GM19463 (cell line): ENCODE data around the gene SLCO4A1.

ENCODE experiments used
- ATAC-seq: cut with Tn5 transposase; IDR thresholded peaks from one replicate; pipeline ENCODE4 v1.9.1; 2021; ENCODE audit warnings: mild to moderate bottlenecking, moderate library complexity; ENCODE audit not compliant: unreplicated experiment

Gene SLCO4A1, protein sequence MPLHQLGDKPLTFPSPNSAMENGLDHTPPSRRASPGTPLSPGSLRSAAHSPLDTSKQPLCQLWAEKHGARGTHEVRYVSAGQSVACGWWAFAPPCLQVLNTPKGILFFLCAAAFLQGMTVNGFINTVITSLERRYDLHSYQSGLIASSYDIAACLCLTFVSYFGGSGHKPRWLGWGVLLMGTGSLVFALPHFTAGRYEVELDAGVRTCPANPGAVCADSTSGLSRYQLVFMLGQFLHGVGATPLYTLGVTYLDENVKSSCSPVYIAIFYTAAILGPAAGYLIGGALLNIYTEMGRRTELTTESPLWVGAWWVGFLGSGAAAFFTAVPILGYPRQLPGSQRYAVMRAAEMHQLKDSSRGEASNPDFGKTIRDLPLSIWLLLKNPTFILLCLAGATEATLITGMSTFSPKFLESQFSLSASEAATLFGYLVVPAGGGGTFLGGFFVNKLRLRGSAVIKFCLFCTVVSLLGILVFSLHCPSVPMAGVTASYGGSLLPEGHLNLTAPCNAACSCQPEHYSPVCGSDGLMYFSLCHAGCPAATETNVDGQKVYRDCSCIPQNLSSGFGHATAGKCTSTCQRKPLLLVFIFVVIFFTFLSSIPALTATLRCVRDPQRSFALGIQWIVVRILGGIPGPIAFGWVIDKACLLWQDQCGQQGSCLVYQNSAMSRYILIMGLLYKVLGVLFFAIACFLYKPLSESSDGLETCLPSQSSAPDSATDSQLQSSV

DNA sequence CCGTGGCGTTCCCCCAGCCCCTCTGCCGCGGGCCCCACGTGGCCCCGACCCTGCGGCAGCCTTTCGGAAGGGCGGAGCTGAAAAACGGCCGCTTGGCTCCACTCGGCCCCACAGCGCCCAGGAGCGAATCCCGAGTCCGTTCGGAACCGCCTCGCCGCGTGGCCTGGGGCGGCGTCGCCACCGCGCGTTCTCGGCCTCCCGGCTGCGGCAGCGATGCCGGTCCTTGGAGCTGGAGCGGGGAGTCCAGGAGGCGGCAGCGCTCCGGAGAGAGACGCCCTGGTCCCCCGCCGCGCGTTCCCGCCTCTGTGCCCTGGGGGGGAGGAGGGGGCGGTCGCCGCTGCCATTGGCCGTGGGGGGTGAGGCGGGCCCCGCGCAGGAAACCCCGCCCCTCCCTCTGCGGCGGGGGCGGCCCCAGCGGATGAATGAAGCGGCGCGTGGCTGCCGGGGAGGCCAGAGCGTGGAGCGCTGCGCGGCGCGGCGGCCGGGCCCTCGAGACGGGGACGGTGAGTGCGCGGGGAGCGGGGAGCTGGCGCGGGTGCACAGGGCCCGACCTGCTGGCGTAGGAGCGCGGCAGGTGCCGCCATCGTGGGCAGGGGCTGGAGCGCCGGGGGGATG lies at the start of gene SLCO4A1:
TSS of gene SLCO4A1 (plus strand) at position 453 of the 615 bp plus-strand sequence. CDS start 13,952 bp downstream, outside the sequence.
- ATAC-seq, result peak; percentile 65

- no peak for ATAC-seq
Observed at GRCh38 chr20:62592506-62593177, 49.7 kb upstream of the SLCO4A1 start.

DNA sequence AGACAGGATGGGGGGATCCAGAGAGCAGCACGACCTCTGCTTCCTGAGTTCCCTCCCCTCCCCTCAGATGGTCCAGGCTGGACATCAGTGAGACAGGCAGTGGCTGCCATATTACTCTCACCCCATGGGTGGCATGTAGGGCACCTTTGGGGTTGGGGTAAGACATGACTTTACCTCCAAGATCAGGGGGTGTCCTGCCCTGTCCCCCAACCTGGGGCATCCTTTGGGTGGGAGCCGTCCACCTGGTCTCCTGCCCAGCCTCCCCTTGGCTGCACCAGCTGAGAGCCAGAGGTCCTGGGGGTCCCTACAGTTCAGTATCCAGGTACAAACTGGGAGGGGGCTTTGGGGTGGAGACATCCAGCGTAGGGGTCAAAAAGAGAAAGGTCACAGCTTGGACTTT lies 48.7 kb upstream of the SLCO4A1 start:
- ATAC-seq, result no peak

GRCh38 chr20:62595069-62595468 lies 47.2 kb upstream of the SLCO4A1 start:
- ATAC-seq, result no peak

- no peak for ATAC-seq
Observed at GRCh38 chr20:62595491-62595890, 46.8 kb upstream of the SLCO4A1 start.

- ATAC-seq, result no peak
Observed at GRCh38 chr20:62596486-62596885, 45.8 kb upstream of the SLCO4A1 start.

DNA sequence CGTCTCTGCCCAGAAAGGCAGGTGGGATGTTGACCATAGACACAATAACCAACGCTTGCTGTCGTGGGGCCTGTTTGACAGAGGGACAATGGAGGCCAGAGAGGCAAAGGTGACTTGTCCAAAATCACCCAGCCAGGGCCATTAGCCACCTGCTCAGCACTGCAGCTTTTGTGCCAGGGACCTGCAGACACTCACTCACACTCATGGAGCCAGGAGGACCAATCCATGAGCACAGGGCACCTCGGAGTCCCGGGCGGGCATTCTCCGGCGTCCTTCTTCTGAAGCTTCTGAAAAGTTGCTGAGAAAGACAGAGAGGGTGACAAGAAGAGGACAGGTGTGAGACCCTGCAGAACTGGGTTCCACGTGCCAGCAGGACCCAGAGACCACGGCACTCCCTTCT lies 45.4 kb upstream of the SLCO4A1 start:
- ATAC-seq, result no peak

GRCh38 chr20:62597416-62598115 lies 44.7 kb upstream of the SLCO4A1 start:
- no peak for ATAC-seq

DNA sequence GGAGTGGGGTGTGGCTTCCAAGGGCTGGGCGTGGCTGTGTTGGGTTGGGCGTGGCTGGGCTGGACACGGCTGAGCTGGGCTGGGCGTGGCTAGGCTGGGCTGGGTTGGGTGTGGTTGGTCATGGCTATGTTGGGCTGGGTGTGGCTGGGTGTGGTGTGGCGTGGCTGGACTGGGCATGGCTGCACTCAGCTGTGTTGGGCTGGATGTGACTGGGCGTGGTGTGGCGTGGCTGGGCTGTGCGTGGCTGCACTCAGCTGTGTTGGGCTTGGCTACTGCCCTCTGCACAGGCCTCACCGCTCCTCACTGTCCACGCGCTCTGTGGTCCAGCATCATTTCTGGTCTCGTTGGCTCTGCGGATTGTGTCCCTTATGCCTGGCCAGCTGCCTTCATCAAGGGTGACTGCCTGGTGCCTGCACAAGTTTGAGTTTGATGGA lies 43.5 kb upstream of the SLCO4A1 start:
- peak; percentile 35 for ATAC-seq

- ATAC-seq, result no peak
Observed at GRCh38 chr20:62599216-62600110, 42.8 kb upstream of the SLCO4A1 start.

- ATAC-seq, result no peak
Observed at GRCh38 chr20:62601172-62601571, 41.1 kb upstream of the SLCO4A1 start.

DNA sequence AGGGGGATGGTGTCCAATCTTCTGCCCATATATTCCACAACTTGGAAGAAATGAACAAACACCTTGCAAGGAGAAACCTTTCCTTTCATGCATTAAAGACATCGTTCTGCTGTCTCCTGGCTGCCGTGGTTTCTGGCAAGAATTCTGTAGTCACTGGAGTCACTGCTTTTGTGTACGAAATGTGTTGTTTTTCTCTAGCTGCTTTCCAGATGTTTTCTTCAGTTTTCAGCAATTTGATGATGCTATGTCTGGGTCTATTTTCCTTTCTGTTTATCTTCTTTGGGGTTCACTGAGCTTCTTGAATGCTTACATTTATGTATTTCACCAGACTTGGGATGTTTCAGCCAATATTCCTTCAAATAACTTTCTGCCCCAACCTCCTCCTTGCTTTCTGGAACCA lies 40.6 kb upstream of the SLCO4A1 start:
- ATAC-seq, result no peak

- ATAC-seq, result no peak
Observed at GRCh38 chr20:62602550-62602949, 39.8 kb upstream of the SLCO4A1 start.

DNA sequence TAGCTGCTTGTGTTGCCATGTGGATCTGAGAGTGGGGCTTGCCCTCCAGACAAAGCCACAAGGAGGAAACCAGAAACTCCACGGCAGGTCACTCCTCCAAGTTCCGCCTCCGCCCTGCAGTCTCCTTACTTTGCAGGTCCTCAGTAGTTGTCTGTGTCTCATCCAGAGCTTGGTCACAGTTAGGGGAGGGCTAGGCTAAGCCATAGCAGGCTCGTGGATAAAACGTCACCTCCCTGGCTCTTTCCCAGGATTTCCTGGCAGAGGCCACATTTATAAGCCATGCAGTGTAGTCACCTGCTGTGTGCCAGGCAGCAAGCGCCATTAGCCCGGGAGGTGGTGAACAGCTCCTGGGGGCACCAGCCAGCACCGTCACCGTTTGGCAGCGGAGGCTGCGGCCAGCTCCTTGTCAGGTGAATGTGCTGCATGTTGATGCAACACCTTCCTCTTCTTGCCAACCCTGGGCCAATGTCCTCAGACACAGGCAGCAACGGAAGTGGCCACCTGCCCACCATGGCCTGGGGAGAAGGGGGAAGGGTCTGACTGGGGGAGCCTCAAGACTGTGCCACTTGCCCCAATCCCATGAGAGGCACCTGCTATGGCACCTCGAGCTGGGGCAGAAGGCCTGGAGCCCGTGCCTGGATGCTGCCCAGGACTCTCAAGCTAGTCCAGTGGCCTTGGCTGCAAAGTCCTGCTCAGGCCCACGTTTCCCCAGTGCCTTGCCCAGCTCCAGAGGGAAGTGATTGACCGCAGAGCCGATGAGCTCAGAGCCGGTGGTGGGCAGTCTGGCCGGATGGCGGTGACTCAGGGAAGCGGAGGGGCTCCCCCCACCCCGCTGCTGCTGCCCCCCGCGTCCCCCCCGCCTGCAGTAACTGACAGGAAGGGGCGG lies 39.0 kb upstream of the SLCO4A1 start:
- no peak for ATAC-seq

DNA sequence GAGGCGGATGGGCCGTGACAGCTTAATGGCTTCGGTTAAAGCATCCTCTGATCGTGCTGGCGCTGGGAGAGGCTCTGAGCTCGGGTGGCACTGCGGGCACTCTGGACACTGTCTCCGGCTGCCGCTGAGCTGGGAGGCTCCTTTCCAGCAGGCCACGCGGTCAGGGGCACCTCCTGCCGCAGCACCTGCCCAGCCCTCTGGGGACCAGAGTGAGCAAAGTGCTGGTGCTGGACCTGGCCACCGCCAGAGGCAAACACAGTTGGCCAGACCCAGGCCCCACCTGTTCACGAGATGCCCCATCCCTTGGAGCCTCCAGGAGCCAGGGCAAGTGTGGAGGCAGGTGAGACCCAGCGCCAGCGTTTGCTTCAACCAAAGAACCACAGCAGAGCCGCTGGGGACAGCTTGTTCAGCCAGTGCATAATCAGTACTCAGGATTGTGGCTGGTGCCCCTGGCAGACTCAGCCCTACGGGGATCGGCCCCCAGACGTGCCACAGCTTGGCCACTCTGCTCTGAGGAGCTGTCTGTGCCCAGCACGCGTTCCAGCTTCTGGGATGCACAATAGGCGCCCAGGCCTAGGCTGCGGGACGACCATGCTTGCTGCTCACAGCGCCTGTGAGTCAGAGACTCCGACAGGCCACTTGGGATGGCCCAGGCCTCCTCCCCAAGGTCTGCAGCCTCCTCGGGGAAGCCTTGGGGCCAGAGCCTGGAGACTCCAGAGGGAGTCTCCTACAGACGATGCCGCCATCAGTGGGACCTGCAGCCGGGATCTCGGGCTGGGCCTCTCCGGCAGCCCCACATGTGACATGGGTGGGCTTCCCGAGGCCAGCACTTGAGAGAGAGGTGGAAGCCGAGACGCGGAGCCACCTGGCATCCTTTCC lies 38.2 kb upstream of the SLCO4A1 start:
- ATAC-seq, result no peak

DNA sequence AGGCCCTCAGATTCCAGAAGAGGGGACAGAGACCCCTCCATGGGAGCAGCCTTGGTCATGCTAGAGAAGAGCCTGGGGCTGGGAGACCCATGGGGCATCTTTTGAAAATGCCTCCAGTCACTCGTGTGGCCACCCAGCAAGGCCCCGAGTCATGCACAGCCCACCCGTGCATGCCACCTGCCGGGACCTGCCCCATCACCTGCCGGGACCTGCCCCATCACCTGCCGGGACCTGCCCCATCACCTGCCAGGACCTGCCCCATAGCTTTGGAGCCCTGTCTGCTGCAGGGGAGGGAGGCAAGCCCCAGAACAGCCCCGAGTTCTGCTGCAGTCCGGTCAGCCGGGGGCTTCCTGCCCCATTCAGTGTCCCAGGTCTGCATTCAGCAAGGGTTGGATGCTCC lies 37.5 kb upstream of the SLCO4A1 start:
- ATAC-seq, result no peak

GRCh38 chr20:62605236-62605943 lies 36.9 kb upstream of the SLCO4A1 start:
- ATAC-seq, result no peak
